Measurements from ENCODE around the gene MS4A5. TPM values are rescaled to one million over a fixed set of nuclear protein-coding genes. Genes with fewer than 3 reads are reported as not detected.

The MS4A5 gene
- total RNA-seq, 1 donor from 2014 or later: not detected

- peaks cover 2% of the 10 kb centered on the region for H3K27me3 Mint-ChIP-seq
- H3K9me3 Mint-ChIP-seq (ENCODE audit: low read depth): no peaks in the 10 kb centered on the region
- DNase-seq (ENCODE audit: low spot score, unreplicated experiment): no peak
- H3K27ac Mint-ChIP-seq: no peak overlapping the region
- TF ChIP-seq CTCF (IDR thresholded peaks at IDR 0.05; ENCODE audit: unreplicated experiment): no peak
- peaks cover 3% of the 10 kb centered on the region for H3K4me1 Mint-ChIP-seq (ENCODE audit: low read depth)
- H3K4me3 Mint-ChIP-seq (ENCODE audit: low read depth): no peak overlapping the region
- H3K36me3 Mint-ChIP-seq (ENCODE audit: insufficient read depth): no peaks in the 10 kb centered on the region
Measured at GRCh38 chr11:60469723-60470122, 40.4 kb downstream of the MS4A5 start.

- TF ChIP-seq CTCF (IDR thresholded peaks at IDR 0.05; ENCODE audit: unreplicated experiment): no peak
- Mint-ChIP-seq H3K4me3 (ENCODE audit: low read depth) (no peak overlapping the region), H3K9me3 (ENCODE audit: low read depth) (no peaks in the 10 kb centered on the region), H3K36me3 (ENCODE audit: insufficient read depth) (no peaks in the 10 kb centered on the region), H3K4me1 (ENCODE audit: low read depth) (no peaks in the 10 kb centered on the region), H3K27ac (no peak overlapping the region), H3K27me3 (peaks cover 8% of the 10 kb centered on the region)
- no peak for DNase-seq (ENCODE audit: low spot score, unreplicated experiment)
Measured at GRCh38 chr11:60477035-60477445, 47.7 kb downstream of the MS4A5 start.

GRCh38 chr11:60482361-60482760 is 53.0 kb downstream of the MS4A5 start:
- peaks cover 4% of the 10 kb centered on the region for H3K4me1 Mint-ChIP-seq (ENCODE audit: low read depth)
- no peak overlapping the region for H3K27ac Mint-ChIP-seq
- peaks cover 8% of the 10 kb centered on the region for H3K27me3 Mint-ChIP-seq
- no peaks in the 10 kb centered on the region for H3K9me3 Mint-ChIP-seq (ENCODE audit: low read depth)
- no peak overlapping the region for H3K4me3 Mint-ChIP-seq (ENCODE audit: low read depth)
- no peak for TF ChIP-seq CTCF (IDR thresholded peaks at IDR 0.05; ENCODE audit: unreplicated experiment)
- no peaks in the 10 kb centered on the region for H3K36me3 Mint-ChIP-seq (ENCODE audit: insufficient read depth)
- no peak for DNase-seq (ENCODE audit: low spot score, unreplicated experiment)

- Mint-ChIP-seq H3K4me1 (ENCODE audit: low read depth) (peaks cover 4% of the 10 kb centered on the region), H3K27ac (no peak overlapping the region), H3K36me3 (ENCODE audit: insufficient read depth) (no peaks in the 10 kb centered on the region), H3K4me3 (ENCODE audit: low read depth) (no peak overlapping the region), H3K9me3 (ENCODE audit: low read depth) (no peaks in the 10 kb centered on the region), H3K27me3 (no peaks in the 10 kb centered on the region)
- no peak for DNase-seq (ENCODE audit: low spot score, unreplicated experiment)
- TF ChIP-seq CTCF (IDR thresholded peaks at IDR 0.05; ENCODE audit: unreplicated experiment): peak; percentile 70
Measured at GRCh38 chr11:60485987-60486386, 56.6 kb downstream of the MS4A5 start.

GRCh38 chr11:60492488-60493009 is 63.2 kb downstream of the MS4A5 start, which contains the start of gene MS4A12:
MS4A12 (plus strand) TSS chr11:60492778; CDS start chr11:60497319, 4,541 bp downstream.
- no peaks in the 10 kb centered on the region for H3K27me3 Mint-ChIP-seq
- H3K4me1 Mint-ChIP-seq (ENCODE audit: low read depth): no peaks in the 10 kb centered on the region
- no peak for DNase-seq (ENCODE audit: low spot score, unreplicated experiment)
- no peak within 1 kb of the TSS for H3K4me3 Mint-ChIP-seq (ENCODE audit: low read depth)
- H3K36me3 Mint-ChIP-seq (ENCODE audit: insufficient read depth): no peaks in the 10 kb centered on the region
- TF ChIP-seq CTCF (IDR thresholded peaks at IDR 0.05; ENCODE audit: unreplicated experiment): no peak
- peaks cover 3% of the 10 kb centered on the region for H3K9me3 Mint-ChIP-seq (ENCODE audit: low read depth)
- no peak within 1 kb of the TSS for H3K27ac Mint-ChIP-seq
